Stimulated activated CD4-positive, alpha-beta T cell treated with anti-CD3 and anti-CD28 coated beads, TNF-alpha, amount 100 ng/mL, for 48 hours (primary cell): ENCODE data around the gene CACNA1B.
"Not testable (repeated sequence)": the region's sequence is repeated elsewhere in the genome, so short reads cannot be mapped to it uniquely, and the experiment has no call there.

ENCODE experiments used
- DNase-seq, 3 donors: peaks; one replicate each; pipeline ENCODE4 v3.0.0-alpha.2; 2020; ENCODE audit warnings: low read depth in 3 of 3

CACNA1B gene

DNA sequence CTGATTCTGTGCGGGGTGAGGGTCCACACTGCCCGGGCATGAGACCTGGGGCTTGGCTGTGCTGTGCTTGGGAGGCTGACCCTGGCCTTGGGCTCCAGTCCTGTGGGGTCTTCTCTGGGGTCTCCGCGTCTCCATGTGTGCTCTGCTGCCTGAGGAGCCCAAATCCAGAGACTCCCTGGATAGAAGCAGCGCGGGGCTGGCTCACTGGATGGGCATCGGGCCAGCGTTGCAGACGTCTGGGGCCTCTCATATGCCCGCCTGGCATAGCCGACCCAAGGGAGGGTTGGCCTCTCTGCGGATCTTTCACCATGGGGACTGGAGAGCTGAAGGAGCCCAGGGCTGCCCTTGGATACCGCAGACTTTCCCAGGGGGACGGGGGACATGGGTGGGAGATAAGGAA is 12.4 kb downstream of the CACNA1B start:
- DNase-seq: not testable (repeated sequence)

DNA sequence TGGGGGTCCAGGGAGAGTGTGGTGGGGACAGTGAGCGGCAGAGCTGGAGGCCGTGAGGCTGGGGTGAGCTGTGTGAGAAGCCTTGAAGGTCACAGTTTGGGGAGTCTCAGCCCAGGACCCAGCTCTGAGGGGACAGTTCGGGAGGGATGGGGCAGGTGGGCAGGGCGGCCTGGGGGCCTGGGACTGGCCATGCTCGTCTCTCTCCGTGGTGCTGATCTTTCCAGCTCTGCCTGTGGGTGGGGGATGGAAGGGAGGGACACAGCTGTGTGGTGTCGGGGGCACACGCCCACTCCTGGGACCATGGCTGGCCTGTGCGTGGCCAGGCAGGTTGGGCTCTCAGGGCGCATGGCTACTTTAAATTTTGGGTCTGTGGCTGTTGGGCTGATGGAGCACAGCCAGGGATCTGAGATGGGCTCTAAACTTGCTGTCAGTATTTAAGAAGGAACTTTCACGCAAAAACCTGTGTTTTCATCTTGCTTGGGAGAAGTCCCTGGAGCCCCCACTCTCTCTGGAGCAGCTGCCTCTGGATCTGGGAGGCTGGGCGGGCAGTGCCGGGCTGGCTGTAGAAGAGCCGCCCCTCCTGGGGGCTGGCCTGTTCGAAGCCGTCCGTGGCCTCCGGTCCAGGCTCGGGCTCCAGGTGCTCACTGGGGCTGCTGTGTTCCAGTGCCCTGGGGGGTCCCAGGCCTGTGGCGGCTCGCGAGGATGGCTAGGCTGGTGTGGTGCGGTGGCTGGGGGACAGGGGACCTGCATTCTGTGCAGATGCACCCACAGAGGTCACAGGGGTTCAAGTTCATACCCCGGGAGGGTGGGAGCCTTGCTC is 13.4 kb downstream of the CACNA1B start:
- not testable (repeated sequence) for DNase-seq

DNA sequence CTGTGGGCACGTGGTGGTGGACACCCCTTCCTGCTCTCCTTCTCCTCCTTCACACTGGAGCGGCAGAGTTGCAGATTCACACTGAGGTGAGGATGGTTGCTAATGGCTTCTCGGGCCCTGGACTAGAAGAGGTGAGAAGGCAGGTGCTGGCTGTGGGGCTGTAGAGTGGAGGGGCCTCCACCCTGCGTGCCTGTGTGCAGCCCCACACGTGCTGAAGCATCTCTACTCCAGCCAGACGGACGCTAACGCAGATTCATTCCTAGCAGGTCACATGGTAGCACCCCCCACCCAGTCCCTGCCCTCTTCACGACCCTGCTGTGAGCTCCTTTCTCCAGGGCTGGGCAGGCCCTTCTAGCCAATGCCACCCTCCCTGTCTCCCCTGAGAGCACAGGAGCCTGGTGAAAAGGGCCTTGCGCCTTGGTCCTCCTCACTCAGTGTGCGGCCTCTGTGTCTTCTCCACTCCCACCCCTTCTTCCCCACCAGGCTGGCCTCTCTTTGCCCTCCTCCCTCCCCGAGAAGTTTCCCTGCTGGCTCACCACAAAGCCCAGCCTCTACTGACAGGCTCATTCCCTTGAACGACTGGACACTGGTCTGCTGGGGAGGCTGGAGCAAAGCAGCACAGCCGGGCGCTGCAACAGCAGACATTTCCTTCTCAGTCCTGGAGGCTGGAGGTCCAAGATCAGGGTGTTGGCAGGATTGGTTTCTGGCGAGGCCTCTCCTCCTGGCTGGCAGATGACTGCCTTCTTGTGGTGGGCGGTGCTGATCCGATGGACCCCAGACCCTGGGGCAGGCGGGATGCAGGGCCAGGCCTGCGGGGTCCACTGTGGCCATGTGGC is 14.2 kb downstream of the CACNA1B start:
- no peak for DNase-seq

DNA sequence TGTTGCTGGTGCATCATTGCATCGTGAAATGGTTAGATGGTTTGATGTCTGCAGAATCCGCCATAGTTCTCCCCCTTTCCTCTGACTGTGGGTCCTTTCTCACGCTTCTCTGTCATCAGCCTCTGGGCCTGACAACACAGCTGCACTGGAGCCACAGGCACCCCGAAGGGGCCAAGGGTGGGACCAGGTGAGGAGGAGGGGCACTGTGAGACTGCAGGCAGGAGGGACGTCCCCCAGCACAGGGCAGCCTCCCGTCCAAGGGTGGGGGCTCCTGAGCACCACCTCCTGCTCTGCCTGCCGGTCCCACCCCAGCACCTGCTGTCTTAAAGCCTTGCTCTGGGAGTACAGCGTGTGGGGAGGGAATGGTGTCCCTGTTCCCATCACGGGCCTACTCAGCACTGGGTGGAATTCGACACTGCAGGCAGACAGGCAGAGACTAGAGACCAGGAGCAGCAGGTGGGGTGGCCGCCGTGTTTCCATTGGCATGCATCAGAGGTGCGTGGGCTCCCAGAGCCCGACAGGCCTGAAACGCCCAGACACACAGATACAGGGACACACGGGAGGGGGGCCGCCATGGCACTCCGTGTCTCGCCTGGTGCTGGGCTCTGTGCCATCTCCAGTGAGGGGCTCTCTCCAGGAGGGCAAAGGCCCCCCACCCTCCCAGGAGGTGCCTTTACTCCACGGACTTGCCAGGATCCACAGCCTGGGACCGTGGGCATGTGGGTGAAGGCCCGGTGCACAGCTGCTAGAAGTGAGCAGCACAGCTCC is 15.0 kb downstream of the CACNA1B start:
- DNase-seq: no peak

DNA sequence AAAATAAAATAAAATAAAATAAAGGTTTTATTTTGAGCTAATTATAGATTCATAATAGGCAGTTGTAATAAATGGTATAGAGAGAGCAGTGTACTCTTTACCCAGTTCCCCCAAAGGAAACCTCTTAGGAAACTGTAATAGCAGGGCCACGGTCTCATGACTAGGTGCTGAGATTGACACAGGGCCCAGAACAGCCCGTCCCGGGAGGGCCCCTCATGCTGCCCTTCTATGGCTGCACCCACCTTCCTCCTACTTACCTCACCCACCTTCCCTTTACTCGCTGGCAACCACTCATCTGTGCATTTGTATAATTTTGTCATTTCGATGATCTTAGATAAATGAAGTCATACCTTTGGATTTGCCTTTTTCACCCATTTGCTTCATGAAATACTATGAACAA is 16.1 kb downstream of the CACNA1B start:
- DNase-seq: no peak

DNA sequence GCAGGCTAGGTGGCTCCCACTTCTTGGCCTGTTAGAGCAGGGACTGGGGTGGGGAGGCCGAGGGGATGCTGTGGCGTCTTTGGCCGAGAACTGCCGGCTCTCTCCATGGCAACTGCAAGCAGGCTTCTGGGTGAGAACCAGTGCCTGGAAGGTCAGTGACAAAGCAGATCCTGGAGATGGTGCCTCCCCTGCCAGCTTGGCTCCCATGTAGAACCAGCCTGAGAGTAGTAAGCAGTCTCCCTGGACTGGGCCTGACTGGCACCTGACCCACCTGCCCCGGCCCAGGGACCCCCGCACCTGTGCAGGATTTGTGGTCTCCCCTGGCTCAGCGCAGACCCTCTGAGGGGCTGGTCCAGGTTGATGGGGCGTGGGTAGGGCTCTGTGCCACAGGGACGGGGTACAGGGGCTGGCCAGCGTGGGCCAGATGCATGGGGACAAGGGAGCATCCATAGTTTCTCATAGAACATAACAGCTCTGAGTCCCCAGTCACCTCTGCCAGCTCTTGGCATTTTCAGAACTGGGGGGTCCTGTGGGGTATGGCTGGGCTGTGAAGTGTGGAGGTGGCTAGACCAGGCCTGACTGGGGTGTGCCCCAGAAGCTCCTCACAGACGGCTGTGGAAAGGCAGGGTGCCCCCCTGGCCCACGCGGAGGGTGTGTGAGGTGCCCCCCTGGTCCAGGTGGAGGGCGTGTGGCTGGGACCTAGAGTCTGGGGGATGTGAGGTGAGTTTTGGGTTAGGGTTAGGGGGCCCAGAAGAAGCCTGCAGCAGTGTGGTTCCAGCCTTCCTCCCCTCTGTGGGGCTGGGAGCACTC is 22.2 kb downstream of the CACNA1B start:
- no peak for DNase-seq

DNA sequence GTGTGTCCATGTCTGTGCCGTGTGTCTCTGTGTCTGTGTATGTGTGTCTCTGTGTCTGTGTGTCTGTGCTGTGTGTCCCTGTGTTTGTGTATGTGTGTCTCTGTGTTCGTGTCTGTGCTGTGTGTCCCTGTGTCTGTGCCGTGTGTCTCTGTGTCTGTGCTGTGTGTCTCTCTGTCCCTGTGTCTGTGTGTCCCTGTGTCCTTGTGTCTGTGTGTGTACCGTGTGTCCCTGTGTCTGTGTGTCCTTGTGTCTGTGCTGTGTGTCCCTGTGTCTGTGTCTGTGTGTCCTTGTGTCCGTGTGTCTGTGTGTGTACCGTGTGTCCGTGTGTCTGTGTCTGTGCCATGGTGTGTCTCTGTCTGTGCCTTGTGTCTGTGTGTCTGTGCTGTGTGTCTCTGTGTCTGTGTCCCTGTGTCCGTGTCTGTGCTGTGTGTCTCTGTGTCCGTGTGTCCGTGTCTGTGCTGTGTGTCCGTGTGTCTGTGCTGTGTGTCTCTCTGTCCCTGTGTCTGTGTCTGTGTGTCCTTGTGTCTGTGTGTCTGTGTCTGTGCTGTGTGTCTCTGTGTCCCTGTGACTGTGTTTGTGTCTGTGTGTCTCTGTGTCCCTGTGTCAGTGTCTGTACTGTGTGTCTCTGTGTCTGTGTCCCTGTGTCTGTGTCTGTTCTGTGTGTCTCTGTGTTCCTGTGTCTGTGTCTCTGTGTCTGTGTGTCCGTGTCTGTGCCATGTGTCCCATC is 23.2 kb downstream of the CACNA1B start:
- no peak for DNase-seq

DNA sequence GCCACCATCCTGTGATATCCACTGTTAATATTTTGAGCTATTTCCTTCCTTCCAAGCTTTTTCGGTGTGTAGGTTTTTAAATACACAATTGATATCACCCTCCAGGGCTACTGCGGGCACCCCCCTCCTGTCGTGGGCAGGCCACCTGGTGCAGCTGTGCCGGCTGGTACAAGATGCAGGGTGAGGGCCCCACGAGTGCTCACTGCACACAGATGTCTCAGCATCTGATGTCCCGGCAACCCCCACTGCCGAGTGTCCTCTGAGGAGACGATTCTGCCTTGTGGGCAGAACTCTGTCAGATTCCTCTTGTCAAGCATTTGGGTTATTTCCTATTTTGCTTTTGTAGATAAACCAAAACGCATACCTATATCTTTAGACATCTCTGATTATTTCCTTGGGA is 25.1 kb downstream of the CACNA1B start:
- no peak for DNase-seq

DNA sequence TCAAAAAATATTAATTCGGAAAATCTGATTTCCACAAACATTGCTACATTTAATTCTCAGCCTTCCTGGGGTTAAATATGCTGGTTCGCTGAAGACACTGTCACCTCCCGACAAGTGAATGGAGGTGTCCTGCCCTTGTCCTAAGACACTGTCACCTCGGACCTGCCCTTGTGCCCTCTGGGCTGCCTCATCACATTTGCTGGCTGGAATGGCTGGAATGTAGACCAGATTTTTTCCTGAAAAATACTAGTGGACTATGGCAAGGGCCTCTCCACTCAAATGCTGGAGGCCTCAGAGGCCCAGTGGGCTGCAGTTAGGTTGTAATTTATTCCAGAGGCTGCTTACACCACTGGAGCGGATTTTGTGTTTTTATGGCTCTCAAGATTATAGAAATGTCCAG is 28.2 kb downstream of the CACNA1B start:
- no peak for DNase-seq

DNA sequence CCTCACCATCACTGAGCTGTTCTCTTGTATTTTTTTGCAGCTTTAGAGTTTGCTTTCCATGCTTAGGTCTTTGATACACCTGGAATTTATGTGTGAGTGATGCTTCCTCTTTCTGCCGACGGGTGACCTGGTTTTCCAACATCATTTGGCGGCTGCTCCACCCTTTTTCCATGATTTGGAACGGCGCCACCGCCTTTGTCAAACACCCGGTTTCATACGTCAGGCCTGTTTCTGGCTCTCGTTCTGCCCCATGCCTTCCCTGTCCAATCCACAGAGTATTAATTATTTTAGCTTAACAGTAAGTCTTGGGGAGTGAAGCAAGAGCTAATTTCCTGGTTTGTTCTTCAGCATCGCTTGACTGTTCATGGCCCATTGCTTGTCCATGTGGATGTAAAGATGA is 30.2 kb downstream of the CACNA1B start:
- DNase-seq: no peak

DNA sequence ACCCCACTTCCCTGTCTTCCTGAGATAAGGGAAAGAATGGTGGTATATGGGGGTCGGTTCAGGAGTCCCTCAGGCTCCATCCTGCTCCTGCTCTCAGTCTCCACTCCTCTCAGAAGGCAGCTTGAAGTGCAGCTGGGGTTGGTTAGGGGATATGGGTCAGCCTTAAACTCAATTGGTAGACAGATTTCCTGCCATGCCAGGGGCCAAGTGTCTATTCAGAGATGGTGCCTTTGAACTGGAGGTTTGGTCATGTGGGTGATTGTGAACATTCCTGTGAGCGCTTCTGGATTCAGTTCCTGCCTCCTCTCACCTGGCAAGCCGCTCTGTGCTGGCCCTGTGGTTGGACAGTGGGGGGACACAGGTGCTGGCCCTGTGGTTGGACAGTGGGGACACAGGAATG is 35.1 kb downstream of the CACNA1B start:
- no peak for DNase-seq

DNA sequence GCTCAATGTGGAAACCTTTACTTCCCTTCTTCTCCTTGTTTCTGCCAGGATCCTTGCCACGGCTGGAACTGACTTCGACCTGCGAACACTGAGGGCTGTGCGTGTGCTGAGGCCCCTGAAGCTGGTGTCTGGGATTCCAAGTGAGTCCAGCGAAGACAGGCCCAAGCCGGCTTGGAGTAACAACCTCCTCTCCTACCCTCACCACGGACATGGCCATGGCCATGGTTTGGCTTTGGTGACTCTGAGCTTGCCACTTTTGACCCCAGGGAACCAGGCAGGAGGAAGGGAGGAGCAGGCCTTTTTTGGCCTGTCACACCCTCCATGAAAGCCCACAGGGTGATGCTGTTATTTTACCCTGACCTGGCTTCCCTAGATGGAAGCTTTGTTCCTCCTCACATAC is 35.5 kb downstream of the CACNA1B start:
- DNase-seq: no peak

DNA sequence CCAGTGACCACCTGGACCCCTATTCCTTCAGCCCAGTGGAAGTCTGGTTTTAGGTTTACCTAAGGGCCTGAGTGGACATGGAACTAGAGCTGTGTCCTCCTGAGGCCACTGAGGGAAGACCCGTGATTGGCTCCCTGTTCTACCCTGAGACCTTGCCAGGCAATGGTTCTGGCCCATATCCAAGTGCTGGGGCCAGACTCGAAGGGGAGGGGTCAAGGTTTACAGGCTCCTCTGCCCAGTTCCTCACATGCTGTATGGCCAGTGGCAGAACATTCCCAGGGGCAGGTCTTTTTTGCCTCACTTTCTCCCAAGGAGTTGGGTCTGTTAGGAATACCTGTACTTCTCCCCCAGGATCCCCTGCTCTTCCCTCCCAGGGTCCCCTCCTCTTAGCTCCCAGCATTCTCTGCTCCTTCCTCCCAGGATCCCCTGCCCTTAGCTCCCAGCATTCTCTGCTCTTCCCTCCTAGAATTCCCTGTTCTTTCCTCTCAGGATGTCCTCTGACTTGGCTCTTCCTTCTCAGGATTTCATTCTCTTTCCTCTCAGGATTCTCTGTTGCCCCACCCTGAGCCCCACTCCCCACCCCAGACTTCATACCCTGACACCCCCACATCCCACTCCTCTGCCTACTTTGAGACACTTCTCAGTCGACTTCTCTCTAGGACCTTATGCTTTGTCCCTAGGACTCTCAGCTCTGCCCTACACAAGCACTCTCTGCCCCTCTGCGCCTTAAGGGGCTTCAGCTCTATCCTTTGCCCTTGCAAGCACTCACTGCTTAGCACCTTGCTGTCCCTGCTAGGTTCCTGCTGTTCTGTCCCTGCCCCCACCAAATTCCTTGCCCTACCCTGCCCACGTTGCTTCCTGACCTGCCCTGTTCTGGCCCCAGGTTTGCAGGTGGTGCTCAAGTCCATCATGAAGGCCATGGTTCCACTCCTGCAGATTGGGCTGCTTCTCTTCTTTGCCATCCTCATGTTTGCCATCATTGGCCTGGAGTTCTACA is 36.5 kb downstream of the CACNA1B start:
- DNase-seq: no peak

DNA sequence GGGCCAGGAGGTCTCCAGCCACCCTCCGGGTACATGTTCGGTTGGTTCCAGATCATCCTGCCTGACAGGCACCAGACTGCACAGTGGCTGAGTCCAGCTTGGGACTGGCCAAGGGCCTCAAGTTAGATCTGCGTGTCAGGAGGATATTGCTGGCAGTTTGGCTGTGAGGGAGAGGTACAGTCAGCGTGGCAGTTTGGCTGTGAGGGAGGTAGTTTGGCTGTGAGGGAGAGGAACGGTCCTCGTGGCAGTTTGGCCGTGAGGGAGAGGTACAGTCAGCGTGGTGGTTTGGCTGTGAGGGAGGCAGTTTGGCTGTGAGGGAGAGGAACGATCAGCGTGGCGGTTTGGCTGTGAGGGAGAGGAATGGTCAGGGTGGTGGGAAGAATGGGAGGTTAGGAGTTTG is 39.0 kb downstream of the CACNA1B start:
- DNase-seq: no peak

DNA sequence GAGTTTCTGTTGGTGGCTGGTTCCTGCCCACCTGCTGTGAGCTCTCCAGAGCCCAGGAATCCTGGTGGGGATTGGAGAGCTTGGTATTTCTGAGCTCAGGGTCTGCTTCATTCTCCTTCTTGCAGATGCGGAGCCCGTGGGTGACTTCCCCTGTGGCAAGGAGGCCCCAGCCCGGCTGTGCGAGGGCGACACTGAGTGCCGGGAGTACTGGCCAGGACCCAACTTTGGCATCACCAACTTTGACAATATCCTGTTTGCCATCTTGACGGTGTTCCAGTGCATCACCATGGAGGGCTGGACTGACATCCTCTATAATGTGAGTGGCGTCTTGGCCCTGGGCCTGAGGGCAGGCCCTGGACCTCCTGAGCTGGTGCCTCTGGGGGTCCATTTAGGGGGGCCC is 39.5 kb downstream of the CACNA1B start:
- DNase-seq: no peak

DNA sequence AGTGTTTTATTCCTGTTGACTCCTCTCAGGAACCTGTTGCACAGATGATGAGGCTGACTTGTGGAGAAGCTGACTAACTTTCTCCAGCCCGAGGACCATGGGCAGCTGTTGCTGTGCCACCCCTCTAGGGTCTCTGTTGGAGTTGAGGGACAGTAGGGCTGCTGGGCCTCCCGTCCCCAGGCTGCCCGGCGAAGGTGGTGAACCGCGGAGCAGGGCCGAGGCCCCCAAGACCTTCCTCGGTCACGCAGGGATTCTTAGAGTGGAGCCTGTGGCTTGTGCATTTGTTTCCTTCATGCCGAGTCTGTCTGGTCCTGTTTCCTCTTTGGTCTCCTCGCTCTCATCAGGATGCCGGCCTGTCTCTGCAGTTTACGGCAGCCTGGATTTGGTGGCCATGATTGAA is 40.2 kb downstream of the CACNA1B start:
- DNase-seq: no peak

DNA sequence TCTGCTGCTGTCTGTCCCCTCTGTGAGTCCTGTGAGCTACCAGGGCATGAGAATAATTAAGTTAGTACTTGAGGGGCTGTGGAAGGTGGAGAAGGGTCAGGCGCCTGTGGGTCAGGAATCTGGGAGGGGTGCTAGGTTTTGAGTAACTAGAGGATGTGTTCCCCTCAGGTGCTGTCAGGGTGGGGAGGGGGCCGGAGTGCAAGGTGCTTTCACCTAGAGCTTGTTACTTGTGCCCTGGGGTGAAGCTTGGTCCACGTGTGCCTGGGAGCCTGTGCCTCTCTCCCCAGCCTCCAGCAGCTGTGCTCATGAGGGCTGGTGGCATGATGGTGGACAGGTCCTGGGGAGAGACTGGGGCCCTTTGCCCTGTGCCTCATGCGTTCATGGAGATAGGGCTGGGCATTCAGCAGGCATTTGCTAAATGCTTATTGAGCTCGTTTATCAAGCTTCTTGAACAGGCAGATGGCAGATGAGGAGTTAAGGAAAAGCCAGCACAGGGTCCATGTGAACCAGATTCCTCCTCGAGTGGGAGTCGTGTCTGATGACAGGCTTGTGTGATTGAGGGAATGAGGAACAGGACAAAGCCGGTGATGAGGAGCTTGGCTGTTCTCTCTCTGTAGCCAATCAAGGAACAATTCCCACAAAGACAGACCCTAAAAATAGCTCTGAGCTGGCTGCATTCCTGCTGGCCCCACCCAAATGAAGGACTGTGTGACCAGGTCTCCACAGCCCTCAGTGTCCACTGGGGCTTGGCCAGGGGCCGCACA is 40.9 kb downstream of the CACNA1B start:
- DNase-seq: no peak

DNA sequence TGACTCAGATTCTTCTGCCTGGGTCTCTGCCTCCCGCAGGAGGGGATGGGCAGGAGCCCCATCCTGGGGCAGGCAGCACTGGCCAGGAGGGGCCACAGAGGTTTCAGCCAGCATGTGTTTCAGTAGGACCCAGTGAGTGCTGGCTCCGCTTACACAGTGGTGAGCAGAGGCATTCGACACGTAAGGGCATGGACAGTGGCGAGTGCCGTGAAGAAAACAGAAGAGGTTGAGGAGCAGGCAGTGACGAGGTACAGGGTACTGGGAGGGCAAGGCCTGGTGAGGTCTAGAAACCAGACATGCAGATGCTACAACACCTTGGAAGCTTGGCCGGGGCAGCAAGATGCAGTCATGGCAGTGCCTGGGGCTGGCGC is 41.5 kb downstream of the CACNA1B start:
- no peak for DNase-seq

DNA sequence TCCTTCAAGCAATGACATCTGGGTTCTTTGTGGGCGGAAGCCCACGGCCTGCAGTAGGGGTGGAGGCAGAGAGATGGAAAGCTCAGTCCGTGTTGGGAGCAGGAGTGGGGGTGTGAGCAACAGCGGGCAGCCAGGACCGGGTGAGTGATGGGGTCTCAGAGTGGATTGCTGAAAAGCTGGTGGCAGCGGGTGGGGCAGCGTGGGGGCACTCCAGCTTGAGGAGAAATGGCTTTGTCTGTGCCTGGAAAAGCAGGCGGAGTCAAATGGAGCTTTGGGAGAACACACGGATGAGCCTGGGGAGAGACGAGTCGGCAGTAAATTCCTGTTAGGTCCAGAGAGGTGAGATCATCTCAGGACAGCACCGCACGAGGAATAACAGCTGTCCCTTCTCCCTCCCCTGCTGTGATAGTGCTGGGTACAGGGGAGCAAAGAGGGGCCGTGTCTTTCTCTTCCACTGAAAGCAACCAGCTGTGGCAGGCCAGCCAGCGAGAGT is 42.1 kb downstream of the CACNA1B start:
- DNase-seq: no peak
